HG02970 (cell line): Measurements from ENCODE around the gene IL22.

Experiments used
- ATAC-seq: cut with Tn5 transposase; IDR thresholded peaks from one replicate; pipeline ENCODE4 v1.9.1; 2021; ENCODE audit warnings: mild to moderate bottlenecking, moderate library complexity, moderate number of reproducible peaks; ENCODE audit not compliant: unreplicated experiment, low FRiP score

The IL22 gene, protein sequence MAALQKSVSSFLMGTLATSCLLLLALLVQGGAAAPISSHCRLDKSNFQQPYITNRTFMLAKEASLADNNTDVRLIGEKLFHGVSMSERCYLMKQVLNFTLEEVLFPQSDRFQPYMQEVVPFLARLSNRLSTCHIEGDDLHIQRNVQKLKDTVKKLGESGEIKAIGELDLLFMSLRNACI

DNA sequence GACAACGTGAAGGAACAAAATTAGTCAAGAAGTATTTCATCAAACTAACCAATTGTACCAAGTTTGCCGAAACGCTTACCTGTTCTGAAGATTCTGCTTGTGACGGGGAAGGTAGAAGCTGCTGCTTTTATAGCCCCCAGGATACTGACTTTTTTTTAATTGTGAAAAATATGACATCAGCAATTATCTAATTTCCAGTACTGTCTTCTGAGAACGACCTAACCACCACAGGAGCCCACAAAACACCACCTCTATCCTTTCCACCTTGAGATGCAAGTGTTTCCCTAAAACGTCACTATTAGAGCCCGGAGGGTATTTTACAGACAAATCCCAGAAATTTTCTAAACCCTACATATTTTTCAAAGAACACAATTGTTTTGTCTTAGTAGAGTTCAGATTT is at the start of gene IL22:
Gene IL22, minus strand, starts transcription at position 101 of the 400 bp plus-strand sequence. CDS start 156 bp downstream, outside the sequence.
- ATAC-seq: no peak

DNA sequence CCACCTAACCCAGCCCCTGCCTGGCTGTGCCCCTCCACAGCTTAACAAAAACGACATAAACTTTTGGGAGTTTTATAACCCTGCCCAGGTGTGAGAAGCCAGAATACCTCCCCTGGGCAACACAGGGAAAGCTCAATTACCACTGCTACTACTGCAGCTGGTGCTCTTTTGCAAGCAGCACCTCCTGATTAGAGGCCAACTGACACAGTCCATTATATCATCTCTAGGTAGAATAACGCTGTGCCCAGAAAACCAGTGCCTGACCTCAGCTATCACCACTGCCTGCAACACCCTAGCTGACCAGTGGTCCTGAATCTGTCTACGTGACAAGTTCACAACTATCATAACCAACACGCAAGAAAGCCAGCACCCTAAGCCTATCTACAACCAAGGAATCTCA is 44.5 kb upstream of the IL22 start:
- ATAC-seq: no peak

DNA sequence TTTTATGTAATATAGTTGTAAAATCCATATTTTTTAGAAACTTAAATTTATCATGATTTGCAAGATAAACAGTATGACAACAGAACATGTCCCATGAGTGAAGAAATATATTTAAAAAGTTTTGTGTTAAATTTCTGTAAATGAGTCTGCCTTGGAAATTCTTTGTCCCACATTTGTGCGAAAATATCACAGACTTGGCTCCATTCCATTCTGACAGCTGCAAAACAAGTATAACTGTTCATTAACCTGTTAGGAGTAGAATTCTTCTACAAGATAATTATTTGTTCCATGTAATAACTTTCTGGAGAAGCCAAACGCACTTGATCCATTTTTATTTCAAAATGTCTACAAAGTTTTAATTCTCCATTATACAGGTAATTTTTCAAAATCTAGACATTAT is 40.8 kb upstream of the IL22 start:
- no peak for ATAC-seq

DNA sequence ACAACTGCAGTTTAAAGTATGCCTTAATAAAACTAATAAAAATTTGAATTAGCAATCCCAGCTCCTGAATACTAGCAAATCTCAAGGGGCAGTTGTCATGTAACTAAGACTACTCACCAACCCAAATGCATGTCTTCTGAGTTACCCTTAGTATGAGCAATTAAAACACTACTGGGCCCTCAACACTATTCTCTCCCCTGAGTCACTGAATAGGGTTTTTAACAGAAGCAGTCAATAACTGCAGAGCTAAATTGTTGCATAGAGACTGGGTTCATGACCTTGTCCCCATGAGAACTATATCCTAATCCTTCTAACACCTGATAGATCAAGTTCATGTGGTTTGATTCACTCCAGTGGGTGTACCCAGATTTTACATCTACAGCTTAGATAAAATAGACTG is 39.9 kb upstream of the IL22 start:
- no peak for ATAC-seq

DNA sequence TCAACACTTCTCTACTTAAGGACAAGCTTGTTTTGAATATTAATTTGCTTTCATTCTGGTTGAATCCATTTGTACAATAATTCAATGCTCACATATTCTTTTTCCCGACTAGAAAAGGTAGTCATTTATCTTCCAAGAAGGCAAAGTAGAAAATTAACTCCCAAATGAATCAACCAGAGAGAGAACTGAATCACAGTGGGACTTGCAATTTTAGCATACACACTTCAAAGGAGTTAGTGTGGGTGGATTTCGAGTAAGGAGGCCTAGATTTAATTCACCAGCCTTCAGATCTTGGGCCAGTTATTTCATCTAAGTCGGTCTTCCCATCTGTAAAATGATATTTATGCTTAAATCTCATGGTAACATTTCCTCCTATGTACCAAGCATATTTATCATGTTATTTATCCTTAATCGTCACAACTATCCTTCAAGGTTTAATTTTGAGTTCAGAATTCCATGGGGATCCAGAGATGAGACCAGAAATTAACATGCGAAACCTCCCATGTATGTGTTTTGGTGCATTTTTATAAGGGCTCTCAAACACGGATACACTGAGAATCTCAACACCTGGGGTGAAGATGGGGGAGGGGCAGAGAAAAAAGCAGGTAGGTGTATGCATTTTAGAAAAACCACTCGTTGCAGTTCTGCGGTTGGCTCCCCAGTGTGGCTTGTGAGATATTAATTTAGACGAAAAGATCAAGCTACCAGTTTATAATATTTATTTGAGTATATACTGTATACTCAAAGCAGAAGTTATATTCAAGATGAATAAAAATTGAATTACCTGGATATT is 38.9 kb upstream of the IL22 start:
- no peak for ATAC-seq

DNA sequence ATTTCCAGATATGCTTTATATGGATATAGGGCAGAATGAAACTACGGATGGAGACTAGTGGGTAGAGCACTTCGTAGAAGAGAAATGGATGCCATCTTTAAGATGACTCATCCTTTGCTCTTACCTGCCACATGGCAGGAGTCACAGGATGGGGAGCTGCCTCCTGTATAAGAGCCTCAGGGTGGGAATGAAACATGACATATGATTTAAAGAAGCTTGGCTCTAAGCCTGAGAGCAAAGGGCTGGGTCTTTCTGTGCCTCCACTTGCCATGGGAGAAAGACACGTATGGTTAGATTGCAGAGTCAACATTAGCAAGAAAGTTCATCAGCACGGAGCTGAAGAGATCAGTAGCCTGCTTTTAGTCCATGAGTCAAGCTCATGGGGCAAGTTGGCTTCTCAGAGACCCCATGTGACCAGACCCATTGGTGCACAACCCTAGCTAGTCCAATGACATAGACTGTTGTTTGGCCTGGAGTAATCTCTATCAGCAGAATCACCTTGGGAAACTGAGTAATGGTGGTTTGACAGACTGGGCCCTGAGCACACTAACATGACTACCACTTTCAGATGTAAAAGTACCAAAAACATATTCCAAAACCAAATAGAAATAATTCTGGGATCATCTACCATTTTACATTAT is 38.1 kb upstream of the IL22 start:
- ATAC-seq: no peak

DNA sequence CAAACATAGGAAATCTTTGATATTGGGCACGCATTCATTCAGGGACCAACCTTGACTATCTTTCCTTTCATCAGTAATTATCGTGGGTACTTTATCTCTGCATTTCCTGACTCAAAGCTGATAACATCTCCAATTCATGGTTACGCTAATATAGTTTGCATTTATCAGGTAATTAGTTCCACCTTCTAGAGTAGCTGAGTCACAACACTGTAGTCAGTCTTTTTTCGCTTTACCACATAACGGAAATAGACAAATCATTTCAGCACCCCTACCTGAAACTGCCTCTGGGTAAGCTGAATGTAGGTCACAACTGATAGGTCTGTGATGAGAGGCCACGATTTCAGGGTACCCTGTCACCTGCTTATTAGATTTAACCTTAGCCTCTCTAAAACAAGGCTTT is 36.7 kb upstream of the IL22 start:
- ATAC-seq: no peak

DNA sequence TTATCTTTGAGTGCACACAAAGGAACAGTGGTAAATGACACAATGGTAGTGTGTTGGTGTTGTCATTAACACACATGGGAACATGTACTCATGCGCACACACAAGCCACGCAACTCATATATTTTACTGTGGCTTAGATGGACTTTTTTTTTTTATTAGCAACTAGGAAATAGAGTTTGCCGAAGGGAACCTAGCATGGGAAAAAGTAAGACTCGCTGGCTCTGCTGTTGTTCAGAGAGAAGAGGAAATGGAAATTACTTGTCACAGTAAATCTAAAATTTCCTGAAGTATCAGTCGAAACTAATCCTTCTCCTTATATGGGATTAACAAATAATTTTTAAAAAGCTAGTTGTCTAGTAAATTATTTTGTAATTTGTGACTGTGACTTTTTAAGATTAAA is 33.7 kb upstream of the IL22 start:
- no peak for ATAC-seq

DNA sequence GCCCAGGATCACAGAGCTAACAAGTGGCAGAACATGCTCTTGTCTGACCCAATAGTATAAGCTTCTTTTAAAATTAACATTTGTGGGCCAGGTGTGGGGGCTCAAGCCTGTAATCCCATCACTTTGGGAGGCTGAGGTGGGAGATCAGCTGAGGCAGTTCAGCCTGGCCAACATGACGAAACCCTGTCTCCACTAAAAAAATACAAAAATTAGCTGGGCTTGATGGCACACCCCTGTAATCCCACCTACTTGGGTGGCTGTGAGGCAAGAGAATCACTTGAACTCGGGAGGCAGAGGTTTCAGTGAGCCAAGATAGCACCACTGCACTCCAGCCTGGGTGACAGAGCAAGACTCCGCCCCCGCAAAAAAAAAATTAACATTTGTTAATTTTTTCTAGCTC is 33.0 kb upstream of the IL22 start:
- ATAC-seq: no peak

DNA sequence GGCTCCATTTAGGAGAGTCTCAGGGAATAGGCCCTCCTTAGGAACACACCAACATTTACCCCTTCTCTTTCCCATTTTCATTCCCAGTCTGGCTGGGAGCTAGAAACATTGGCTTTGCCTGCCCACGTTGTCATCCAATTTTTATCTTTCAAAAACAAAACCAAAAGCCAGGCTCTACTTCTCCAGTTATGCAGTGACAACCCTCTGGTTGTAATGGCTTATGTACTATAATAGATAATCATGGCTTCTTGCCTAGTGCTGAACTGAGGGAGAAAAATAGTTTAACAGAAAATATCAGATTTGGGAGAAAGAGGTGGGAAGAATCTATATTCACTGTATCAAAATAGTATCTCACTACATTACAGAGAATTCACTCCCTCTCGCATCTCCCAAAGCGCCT is 32.1 kb upstream of the IL22 start:
- no peak for ATAC-seq

DNA sequence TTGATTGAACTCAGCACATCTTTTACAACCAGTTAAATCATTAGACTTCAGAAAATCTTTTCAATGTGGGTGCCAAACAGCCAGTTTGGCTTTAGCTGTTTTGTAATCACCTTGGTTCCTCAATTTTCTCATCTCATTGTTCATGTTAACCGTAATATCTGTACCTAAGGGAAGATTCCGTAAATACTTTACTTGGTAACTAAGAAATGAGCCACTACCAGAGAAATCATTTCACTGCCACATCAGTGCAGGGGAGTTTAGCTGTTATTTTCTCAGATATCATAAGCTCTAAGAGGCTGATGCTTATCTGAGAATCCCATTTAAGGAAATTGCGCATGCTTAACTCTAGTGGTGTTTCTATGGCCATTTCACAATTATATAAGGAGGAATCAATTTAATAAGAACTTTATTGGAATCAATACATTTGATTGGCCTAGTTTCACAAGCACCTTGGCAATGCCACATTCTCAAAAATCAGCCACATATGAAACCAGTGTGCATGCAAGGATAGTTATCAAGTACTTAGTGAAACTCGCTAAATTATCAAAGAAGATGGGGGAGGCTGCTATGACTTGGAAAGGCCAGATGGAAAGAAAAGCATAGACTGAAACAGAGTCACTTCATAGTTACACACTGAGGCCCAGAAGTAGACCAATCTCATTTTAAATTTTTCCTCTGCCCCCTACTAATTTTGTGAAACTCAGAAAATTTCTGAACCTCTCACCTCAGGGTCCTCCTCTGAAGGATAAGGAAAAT is 28.1 kb upstream of the IL22 start:
- no peak for ATAC-seq

DNA sequence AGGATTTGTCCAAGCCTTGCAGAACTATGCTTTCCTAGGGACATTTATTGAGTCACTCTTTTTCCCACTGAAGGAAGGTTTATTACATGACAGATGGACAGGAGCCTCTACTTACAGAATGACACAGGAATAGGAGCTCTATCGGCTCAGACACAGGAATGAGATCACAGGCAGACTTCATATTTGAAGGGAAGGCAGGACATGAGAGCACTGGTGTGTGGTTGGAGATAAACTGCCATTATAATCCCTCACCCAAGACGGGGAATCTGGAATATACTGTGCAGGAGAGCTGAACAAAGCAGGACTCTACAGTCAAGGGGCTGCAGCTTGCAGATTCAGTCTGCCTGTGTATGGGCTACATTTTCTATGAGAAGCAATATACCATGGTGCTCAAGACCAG is 26.8 kb upstream of the IL22 start:
- no peak for ATAC-seq

DNA sequence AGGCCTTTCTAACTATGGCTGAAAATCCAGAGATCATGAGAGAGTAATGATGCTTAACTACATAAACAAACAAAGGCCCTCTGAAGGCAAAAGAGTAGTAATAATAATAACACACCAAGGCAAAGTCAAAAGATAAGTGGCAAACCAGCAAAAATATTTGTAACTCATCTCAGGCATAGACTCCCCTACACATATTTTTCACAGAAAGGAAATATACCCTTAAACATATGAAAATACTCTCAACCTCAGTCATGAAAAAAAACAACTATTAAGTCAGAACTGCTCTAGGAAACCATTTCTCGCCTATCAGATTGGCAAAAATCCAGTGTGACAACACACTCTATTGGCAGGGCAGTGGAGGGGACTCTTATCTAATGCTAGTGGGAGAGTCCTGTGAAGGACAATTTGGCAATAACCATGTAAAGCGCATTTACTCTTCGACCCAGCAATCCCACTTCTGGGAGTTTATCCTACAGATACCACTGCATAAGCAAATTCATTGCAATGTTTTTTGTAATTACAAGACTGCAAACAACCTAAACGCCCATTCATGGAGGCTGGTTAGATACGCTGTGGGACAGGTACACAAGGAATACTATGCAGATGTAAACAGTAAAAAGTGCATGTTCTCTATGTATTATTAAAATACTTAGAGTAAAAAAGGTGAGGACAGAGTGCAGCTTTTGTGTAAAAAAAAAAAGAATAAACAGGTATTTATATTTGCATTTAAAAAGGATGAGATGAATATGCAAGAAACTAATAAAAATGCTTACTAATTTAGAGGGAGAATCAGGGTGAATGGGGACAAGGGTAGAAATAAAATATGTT is 26.0 kb upstream of the IL22 start:
- ATAC-seq: no peak

DNA sequence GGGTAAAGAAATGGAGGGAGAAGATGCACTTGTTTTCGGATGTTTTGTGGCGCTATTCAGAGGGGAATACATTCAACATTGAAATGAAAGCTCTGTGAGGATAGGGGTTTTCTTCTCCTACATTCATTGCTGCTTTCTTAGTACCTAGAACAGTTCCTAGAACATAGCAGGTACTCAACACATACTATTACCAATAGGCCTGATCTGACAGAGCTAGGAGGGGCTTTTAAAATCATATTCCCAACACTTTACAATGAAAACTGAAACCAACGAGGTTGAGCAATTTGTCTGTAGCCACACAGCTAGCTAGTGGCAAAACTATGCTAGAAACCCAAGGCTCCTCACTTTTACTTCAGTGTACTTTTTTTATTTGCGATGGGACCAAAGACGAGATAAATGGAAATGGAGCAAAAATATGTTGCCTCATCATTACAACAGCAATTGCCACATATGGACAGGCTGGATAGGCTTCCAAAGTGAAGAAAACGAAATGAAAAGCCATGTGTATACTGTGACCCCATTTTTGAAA is 23.1 kb upstream of the IL22 start:
- no peak for ATAC-seq

DNA sequence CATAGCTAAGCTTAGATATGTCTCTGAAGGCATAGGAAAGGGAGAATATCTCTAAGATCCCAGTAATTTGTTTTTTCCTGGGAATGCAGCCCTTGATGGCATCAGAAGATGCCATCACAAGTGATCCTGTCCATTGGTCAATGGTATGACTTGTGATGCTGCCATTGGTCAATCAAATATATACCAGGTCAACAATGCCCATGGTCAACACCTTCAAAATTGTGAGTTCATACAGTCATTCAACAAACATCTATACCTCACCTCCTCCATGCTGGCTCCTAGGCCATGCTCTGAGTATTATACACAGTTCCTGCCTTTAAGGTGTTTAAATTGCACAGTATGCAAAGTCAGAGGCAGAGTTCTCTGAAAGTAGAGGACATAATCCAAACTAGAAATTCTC is 19.3 kb upstream of the IL22 start:
- no peak for ATAC-seq

DNA sequence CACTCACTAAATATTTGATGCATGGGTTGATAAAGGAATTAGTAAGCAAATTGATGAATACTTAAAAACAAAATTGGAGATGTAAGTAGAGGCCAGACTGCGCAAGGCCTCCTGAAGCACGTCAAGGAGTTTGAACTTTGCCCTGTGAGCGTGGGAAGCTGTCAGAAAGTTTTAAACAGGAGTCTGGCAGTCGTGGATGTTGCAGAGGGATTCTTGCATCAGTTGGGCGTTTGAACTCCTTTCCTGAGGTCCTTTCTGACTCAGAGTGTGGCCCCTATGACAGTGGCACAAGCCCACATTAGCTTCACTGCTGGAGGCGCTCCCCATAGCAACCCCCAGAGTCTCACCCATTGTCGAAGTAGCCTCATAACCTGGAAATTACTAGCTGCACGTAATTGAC is 17.9 kb upstream of the IL22 start:
- no peak for ATAC-seq

DNA sequence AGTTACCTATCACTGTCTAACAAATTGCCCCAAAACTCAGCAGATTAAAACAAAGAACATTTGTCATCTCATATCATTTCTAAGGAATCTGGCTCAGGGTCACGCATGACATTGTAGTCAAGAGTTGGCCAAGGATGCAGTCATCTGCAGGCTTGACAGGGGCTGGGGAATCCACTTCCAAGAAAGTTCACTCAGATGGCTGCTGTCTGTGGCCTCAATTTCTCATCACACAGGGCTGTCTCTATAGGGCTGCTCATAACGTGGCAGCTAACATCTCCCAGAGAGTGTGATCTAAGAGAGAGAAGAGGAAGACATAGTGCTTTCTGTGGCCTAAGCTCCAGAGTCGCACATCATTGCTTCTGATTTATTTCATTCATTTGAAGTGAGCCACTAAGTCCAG is 17.0 kb upstream of the IL22 start:
- ATAC-seq: no peak

DNA sequence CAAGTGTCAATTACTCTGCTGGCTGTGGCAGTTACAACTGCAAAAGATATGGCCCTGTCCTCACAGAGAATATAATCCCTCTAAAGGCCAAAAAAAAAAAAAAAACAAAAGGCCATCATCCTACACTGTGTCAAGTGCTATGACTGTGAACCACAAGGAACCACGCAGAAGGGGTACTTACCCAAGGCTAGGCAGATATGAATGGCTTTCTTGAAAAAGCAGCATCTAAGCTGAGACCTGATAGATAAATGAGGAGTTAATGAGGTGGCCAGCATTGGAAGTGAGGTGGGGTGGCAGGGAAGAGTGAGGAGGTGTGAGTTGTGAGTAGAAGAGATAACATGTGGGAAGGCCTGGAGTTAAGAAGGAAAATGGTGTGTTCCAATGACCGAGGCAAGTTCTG is 16.4 kb upstream of the IL22 start:
- ATAC-seq: no peak

DNA sequence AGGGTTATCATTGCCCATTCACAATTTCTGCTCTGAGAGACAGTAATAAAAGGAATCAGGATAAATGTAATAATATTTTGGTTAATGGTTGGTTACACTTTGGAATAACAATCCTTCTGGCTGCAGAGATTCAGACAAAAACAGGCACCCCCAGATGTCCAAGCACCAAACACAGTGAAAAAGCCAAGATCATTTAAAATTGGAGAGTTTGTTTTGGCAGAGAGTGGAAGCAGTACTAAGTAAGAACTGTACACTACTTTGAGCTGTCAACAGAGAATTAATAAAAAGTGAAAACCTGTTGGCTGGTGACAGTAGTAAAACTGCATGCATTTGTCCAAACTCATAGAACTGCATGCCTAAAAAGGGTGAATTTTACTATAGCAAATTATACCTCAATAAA is 15.6 kb upstream of the IL22 start:
- no peak for ATAC-seq

DNA sequence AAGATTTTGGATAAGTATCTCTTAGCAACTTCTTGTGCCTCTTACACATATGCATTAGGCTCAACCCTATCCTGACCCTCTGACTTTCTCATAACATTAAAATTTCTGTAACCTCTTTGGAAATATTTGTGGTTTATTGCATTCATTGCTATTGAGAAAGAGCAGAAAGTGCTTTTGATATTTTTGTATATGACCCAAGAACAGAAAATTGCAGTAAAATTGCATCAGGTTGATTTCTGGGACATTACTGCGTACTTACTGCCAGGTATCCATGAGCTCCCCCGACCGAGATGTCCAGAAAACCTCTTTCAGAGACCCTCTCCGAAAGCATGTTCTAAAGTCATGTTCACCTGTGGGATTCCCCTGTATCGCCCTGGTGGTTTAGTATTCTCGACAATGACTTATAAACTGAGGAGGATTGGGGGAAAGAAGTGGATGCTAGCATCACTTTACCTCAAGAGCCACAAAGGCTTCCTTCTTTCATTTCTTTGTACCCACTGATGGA is 14.5 kb upstream of the IL22 start:
- ATAC-seq: no peak
